Adrenal gland (tissue), 5 donors: ENCODE measurements around the gene CLC.

ENCODE experiments used
- CTCF ChIP-seq, 6 experiments: fragments of 450-650 bp in 4 of 6; fragments of 200-600 bp in 2 of 6; sonication (generic) in 1 of 6; IDR thresholded peaks; 1 replicate in 5 of 6; 2 replicates in 1 of 6; pipeline versions ENCODE4 v1.5.1 to v1.8.0; 2016 to 2021; ENCODE audit warnings: antibody characterized with exemption in 6 of 6, mild to moderate bottlenecking in 2 of 6, moderate library complexity in 1 of 6
- POLR2A ChIP-seq, 2 donors: fragments of 450-650 bp; IDR thresholded peaks; one replicate each; pipeline ENCODE4 v1.6.1; 2017; ENCODE audit warnings: antibody characterized with exemption in 2 of 2, mild to moderate bottlenecking in 2 of 2, moderate library complexity in 1 of 2
- donor health status: DM: no; HTN: no; CAD: no.

- no peak for TF ChIP-seq CTCF (IDR thresholded peaks at IDR 0.05)
- TF ChIP-seq POLR2A (IDR thresholded peaks at IDR 0.05) = no peak
Observed at GRCh38 chr19:39692822-39693221, 45.0 kb downstream of the CLC start.
